ENCODE data around the gene PRAMEF8.
"Not testable (repeated sequence)": the region's sequence is repeated elsewhere in the genome, so short reads cannot be mapped to it uniquely, and the experiment has no call there.

DNA sequence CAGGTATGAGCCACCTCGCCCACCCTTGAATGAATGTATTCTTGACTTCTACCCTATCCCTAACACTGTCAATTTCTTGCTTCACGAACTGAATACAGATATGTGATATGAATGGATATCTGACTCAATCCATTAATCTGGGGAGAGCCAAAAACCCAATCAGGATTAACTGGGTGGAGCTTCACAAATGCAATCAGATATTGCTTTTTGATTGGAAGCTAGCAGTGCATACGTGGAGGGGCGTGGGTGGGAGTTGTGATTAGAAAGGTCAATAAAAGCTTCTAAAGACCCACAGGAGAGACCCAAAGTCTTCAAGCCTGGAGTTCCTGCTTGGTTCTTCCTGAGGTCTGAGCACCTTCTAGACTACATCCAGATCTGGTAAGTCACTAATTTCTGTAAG is 30.3 kb upstream of the PRAMEF8 start, which contains the start of gene PRAMEF15:
- TF ChIP-seq CTCF (IDR thresholded peaks at IDR 0.05; ENCODE audit: low read depth, low read length, missing input control); MAX (IDR thresholded peaks at IDR 0.05); YY1 (IDR thresholded peaks at IDR 0.05); RAD21 (IDR thresholded peaks at IDR 0.05); EGR1 (IDR thresholded peaks at IDR 0.05; ENCODE audit: low read depth in 2 of 2); NR2F2 (IDR thresholded peaks at IDR 0.05); GABPA (IDR thresholded peaks at IDR 0.05 in 1 of 2, conservative IDR thresholded peaks at IDR 0.05 in 1 of 2); JUND (IDR thresholded peaks at IDR 0.05); TAF1 (conservative IDR thresholded peaks at IDR 0.05); REST (IDR thresholded peaks at IDR 0.05); FOXA2 (IDR thresholded peaks at IDR 0.05); RXRA (IDR thresholded peaks at IDR 0.05): not testable (repeated sequence)
- TF ChIP-seq, protein P1, sequence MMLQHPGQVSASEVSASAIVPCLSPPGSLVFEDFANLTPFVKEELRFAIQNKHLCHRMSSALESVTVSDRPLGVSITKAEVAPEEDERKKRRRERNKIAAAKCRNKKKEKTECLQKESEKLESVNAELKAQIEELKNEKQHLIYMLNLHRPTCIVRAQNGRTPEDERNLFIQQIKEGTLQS (IDR thresholded peaks at IDR 0.05): not testable (repeated sequence)
- TF ChIP-seq, protein P2, sequence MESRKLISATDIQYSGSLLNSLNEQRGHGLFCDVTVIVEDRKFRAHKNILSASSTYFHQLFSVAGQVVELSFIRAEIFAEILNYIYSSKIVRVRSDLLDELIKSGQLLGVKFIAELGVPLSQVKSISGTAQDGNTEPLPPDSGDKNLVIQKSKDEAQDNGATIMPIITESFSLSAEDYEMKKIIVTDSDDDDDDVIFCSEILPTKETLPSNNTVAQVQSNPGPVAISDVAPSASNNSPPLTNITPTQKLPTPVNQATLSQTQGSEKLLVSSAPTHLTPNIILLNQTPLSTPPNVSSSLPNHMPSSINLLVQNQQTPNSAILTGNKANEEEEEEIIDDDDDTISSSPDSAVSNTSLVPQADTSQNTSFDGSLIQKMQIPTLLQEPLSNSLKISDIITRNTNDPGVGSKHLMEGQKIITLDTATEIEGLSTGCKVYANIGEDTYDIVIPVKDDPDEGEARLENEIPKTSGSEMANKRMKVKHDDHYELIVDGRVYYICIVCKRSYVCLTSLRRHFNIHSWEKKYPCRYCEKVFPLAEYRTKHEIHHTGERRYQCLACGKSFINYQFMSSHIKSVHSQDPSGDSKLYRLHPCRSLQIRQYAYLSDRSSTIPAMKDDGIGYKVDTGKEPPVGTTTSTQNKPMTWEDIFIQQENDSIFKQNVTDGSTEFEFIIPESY (IDR thresholded peaks at IDR 0.05): not testable (repeated sequence)

All from liver (tissue), 3 donors.